Stimulated activated naive CD8-positive, alpha-beta T cell treated with anti-CD3 and anti-CD28 coated beads, Interleukin-15, amount 100 ng/mL, for 72 hours (primary cell): ENCODE measurements around the gene FAM222B.
"Not testable (repeated sequence)": the region's sequence is repeated elsewhere in the genome, so short reads cannot be mapped to it uniquely, and the experiment has no call there.

ENCODE experiments used
- ATAC-seq: fragments of 150-1000 bp; cut with Tn5 transposase; 2 replicates; pipeline ENCODE4 v1.10.0; 2021; ENCODE audit warnings: mild to moderate bottlenecking, moderate library complexity
- DNase-seq, 2 donors: peaks; one replicate each; pipeline ENCODE4 v3.0.0; 2021 to 2022
- H3K27ac Mint-ChIP-seq, 2 donors: one replicate each; pipeline ENCODE4 v1.8.0; 2022; ENCODE audit warnings: mild to moderate bottlenecking in 2 of 2, mixed read lengths in 2 of 2, moderate library complexity in 2 of 2
- H3K27me3 Mint-ChIP-seq: one replicate; pipeline ENCODE4 v1.8.0; 2022; ENCODE audit warnings: mixed read lengths
- H3K4me1 Mint-ChIP-seq: one replicate; pipeline ENCODE4 v1.8.0; 2022; ENCODE audit warnings: mild to moderate bottlenecking, mixed read lengths
- H3K4me3 Mint-ChIP-seq, 2 donors: one replicate each; pipeline ENCODE4 v1.8.0; 2022; ENCODE audit warnings: mild to moderate bottlenecking in 2 of 2, mixed read lengths in 2 of 2, moderate library complexity in 1 of 2
- H3K9me3 Mint-ChIP-seq, 2 donors: one replicate each; pipeline ENCODE4 v1.8.0; 2022; ENCODE audit warnings: mixed read lengths in 2 of 2

Gene FAM222B

DNA sequence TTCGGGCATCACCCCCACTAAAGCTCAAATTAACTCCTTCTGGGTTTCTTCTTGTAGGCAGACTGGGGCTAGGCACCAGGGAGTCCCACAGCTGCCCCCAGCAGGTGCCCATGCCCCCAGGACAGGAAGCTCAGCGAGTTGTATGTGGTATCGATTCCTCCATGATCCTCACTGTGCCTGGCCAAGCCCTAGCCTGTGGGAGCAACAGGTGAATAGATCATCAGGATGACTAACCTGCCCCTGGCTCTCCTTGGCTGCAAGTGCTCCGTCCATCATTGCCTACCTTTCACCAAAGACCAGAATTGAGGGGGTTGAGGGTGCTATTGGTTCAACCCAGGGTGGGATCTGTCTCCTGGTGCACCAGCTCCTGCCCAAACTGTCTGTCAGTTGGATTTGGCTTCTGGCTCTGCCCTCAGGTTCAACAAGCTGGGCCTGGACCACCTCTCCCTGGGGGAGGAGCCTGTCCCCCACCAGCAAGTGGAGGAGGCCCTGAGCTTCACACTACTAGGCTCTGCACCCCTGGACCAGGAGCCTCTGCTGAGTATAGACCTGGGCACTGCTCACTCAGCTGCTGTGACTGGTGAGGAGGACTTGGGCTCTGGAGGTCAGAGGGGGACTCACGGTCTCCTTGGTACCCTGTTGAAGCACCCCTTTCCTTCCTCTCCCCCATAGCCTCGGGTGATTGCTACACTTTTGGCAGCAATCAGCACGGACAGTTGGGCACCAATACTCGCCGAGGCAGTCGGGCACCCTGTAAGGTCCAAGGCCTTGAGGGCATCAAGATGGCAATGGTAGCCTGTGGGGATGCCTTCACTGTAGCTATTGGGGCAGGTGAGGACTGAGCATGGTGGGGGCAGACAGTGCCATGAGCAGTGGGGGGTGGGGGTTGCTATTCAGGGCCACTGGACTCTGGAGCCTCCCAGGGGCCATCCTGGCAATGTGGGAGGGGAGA lies 101.9 kb downstream of the FAM222B start:
- ATAC-seq (no peak), DNase-seq (no peak)
- peaks cover 0 to 6% of the 10 kb centered on the region in 2 donors for H3K9me3 Mint-ChIP-seq
- H3K27ac Mint-ChIP-seq, result no peak overlapping the region
- H3K27me3 Mint-ChIP-seq, result no peaks in the 10 kb centered on the region
- H3K4me1 Mint-ChIP-seq, result peaks cover 70% of the 10 kb centered on the region
- H3K4me3 Mint-ChIP-seq, result peak overlapping the region in 1 of 2 donors; percentile 89

DNA sequence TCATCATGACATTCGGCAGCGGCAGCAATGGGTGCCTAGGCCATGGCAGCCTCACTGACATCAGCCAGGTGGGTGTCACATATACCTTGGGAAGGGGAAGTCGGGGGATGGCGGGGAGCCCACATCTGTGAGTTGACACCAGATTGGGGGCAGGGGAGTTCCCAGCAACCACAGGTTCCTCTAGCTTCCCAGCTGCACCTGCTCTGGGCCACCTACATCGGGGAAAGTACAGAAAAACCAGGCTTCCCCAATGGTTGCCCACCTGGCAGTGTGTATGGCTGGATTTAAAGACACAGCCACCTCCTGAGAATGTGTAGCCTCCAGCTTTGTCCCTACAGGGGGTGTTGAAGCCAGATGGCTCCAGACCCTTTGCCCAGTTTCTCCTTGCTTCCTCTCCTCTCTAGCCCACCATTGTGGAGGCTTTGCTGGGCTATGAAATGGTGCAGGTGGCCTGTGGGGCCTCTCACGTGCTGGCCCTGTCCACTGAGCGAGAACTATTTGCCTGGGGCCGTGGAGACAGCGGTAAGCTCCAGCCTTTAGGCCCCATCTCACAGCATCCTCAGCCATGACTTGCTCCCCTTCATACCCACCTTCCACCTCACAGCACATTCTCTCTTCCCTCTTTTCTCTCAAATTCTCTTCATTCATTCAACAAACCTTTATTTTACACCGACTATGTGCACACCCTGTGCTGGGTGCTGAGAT lies 103.8 kb downstream of the FAM222B start:
- Mint-ChIP-seq H3K4me3 (peak overlapping the region; percentile 82 to 83), H3K9me3 (peaks cover 0 to 6% of the 10 kb centered on the region in 2 donors), H3K27me3 (no peaks in the 10 kb centered on the region), H3K27ac (peak overlapping the region; percentile 27 to 94), H3K4me1 (peaks cover 88% of the 10 kb centered on the region)
- peak; percentile 77 for ATAC-seq
- peak in 1 of 2 donors; percentile 68 for DNase-seq

DNA sequence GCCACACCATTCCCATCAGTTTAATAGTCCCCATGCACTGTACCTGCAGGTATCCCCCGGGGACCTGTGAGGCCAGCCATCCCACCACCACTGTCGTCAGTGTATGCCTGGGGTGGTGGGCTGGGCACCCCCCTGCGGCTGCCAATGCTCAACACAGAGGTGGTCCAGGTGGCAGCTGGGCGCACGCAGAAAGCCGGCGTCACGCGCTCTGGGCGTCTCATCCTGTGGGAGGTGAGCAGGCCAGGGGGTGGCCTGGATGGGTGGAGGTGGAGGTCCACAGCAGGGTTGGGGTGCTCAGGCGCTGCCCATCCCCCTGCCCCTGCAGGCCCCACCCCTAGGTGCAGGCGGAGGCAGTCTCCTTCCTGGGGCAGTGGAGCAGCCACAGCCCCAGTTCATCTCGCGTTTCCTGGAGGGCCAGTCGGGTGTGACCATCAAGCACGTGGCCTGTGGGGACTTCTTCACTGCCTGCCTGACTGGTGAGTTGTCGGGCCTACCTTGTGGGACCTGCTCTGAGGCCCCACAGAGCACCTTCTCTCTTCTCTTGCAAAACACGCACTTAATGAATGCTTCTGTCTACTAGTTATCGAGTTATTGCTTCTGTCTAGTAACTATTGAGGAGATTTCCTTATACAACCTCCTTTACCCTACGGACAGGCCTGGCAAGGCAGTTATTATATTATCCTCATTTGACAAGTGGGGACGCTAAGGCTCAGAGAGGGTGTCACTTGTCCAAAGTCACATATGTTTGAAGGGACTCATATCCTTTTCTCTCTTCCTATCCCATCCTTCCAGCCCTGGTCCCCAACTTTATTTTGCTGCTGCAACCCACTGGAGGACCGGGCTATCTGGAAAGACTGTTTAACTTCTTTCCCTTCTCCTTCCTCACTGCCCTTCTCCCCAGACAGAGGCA lies 104.6 kb downstream of the FAM222B start:
- Mint-ChIP-seq H3K4me3 (peak overlapping the region; percentile 82 to 83), H3K27ac (peak overlapping the region; percentile 27 to 94), H3K4me1 (peaks cover 94% of the 10 kb centered on the region), H3K9me3 (peaks cover 0 to 6% of the 10 kb centered on the region in 2 donors), H3K27me3 (no peaks in the 10 kb centered on the region)
- peak; percentile 40 for ATAC-seq
- DNase-seq, result no peak

DNA sequence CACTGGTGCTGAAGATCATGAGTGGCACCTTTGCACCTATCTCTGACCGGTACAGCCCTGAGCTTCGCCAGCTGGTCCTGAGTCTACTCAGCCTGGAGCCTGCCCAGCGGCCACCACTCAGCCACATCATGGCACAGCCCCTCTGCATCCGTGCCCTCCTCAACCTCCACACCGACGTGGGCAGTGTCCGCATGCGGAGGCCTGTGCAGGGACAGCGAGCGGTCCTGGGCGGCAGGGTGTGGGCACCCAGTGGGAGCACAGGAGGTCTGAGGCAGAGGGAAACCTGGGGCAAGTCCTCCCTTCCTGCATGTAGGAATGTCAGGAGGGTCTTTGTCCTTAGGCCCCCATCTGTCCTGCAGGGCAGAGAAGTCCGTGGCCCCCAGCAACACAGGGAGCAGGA lies 105.3 kb downstream of the FAM222B start:
- Mint-ChIP-seq H3K4me1 (peaks cover 92% of the 10 kb centered on the region), H3K9me3 (peaks cover 0 to 6% of the 10 kb centered on the region in 2 donors), H3K4me3 (peak overlapping the region in 1 of 2 donors; percentile 82), H3K27me3 (no peaks in the 10 kb centered on the region), H3K27ac (no peak overlapping the region)
- ATAC-seq, result no peak
- DNase-seq, result no peak

DNA sequence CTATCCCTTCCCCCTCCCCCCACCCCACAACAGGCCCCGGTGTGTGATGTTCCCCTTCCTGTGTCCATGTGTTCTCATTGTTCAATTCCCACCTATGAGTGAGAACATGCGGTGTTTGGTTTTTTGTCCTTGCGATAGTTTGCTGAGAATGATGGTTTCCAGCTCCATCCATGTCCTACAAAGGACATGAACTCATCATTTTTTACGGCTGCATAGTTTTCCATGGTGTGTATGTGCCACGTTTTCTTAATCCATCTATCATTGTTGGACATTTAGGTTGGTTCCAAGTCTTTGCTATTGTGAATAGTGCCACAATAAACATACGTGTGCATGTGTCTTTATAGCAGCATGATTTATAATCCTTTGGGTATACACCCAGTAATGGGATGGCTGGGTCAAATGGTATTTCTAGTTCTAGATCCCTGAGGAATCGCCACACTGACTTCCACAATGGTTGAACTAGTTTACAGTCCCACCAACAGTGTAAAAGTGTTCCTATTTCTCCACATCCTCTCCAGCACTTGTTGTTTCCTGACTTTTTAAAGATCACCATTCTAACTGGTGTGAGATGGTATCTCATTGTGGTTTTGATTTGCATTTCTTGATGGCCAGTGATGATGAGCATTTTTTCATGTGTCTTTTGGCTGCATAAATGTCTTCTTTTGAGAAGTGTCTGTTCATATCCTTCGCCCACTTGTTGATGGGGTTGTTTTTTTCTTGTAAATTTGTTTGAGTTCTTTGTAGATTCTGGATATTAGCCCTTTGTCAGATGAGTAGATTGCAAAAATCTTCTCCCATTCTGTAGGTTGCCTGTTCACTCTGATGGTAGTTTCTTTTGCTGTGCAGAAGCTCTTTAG lies 106.4 kb downstream of the FAM222B start:
- not testable (repeated sequence) for H3K27ac Mint-ChIP-seq, H3K27me3 Mint-ChIP-seq, ATAC-seq, DNase-seq, H3K4me3 Mint-ChIP-seq, H3K9me3 Mint-ChIP-seq
- peaks cover 84% of the 10 kb centered on the region for H3K4me1 Mint-ChIP-seq

DNA sequence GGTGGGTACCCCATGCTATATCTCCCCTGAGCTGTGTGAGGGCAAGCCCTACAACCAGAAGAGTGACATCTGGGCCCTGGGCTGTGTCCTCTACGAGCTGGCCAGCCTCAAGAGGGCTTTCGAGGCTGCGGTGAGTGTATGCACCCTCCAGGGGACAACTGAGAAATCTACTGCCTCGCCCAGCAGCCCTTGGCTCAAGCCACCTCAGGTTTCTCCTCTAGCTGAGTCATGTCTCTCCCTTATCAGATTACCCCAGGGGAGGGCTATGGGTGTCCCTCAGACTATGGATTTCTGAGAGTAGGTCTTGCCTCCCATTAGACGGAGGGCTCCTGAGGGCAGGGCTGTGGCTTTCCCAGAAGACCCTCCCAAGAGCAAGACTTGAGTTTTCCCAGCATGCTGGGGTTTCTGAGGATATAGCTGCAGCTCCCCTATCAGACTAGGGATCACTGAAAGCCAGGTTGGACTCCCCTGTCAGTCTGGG lies 107.3 kb downstream of the FAM222B start:
- DNase-seq (no peak), ATAC-seq (no peak)
- H3K9me3 Mint-ChIP-seq, result peaks cover 0 to 6% of the 10 kb centered on the region in 2 donors
- H3K27me3 Mint-ChIP-seq, result no peaks in the 10 kb centered on the region
- peak overlapping the region in 1 of 2 donors; percentile 15 for H3K4me3 Mint-ChIP-seq
- peaks cover 76% of the 10 kb centered on the region for H3K4me1 Mint-ChIP-seq
- H3K27ac Mint-ChIP-seq, result no peak overlapping the region

DNA sequence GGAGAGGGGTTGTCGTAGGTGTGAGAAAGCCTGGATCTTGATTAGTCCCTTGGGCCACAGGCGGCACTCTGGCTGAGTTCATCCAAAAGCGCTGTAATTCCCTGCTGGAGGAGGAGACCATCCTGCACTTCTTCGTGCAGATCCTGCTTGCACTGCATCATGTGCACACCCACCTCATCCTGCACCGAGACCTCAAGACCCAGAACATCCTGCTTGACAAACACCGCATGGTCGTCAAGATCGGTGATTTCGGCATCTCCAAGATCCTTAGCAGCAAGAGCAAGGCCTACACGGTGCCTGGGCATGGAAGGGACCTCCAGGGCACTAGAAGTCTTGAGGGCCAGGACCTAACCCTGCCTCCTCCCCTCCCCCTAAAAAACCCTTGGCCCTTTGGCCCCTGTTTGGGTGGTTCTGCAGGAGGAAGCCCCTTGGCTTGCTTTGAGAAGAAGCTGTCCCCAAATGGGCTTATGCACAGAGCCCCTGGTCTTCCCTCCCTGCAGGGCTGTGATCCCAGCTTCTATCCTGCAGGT lies 107.8 kb downstream of the FAM222B start:
- ATAC-seq, result no peak

DNA sequence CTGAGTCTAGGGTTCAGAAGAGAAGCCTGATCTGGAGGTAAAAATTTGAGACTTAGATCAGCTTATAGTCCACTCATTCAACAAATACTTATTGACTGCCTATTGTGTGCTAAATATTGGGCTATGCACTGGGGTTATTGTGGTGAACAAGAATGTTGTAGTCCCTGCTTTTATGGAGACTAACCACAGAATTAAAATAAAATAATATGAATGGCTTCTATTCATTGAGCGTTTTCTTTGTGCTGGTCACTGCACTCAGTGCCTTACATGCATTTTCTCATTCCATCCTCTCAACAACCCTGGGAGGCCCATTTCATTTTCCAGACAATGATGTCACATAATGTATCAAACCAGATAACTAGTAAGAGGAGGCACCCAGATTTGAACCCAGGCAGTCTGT lies 109.2 kb downstream of the FAM222B start:
- DNase-seq (no peak), ATAC-seq (no peak)
- Mint-ChIP-seq H3K9me3 (peaks cover 0 to 6% of the 10 kb centered on the region in 2 donors), H3K27me3 (no peaks in the 10 kb centered on the region), H3K4me1 (peaks cover 71% of the 10 kb centered on the region), H3K27ac (no peak overlapping the region), H3K4me3 (no peak overlapping the region)

More for the DNA sequence above, 107.8 kb downstream of the FAM222B start:
- DNase-seq, result no peak
- Mint-ChIP-seq H3K9me3 (peaks cover 0 to 6% of the 10 kb centered on the region in 2 donors), H3K4me3 (peak overlapping the region in 1 of 2 donors; percentile 15), H3K27ac (no peak overlapping the region), H3K4me1 (peaks cover 73% of the 10 kb centered on the region), H3K27me3 (no peaks in the 10 kb centered on the region)

DNA sequence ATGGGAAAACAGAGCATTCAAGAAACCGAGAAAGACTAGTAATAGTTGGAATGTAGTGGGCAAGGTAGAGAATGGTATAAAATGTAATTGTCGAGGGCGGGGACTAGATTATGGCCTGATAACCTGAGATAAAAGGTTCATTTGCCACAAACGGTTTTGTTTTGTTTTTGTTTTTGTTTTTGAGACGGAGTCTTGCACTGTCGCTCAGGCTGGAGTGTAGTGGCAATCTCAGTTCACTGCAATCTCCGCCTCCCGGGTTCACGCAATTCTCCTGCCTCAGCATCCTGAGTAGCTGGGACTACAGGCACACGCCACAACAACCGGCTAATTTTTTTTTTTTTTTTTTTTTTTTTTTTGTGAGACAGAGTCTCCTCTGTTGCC lies 112.7 kb downstream of the FAM222B start:
- ATAC-seq (no peak), DNase-seq (no peak)
- Mint-ChIP-seq H3K27ac (no peak overlapping the region), H3K27me3 (no peaks in the 10 kb centered on the region), H3K4me1 (peaks cover 66% of the 10 kb centered on the region), H3K9me3 (no peaks in the 10 kb centered on the region), H3K4me3 (peak overlapping the region in 1 of 2 donors; percentile 49)

DNA sequence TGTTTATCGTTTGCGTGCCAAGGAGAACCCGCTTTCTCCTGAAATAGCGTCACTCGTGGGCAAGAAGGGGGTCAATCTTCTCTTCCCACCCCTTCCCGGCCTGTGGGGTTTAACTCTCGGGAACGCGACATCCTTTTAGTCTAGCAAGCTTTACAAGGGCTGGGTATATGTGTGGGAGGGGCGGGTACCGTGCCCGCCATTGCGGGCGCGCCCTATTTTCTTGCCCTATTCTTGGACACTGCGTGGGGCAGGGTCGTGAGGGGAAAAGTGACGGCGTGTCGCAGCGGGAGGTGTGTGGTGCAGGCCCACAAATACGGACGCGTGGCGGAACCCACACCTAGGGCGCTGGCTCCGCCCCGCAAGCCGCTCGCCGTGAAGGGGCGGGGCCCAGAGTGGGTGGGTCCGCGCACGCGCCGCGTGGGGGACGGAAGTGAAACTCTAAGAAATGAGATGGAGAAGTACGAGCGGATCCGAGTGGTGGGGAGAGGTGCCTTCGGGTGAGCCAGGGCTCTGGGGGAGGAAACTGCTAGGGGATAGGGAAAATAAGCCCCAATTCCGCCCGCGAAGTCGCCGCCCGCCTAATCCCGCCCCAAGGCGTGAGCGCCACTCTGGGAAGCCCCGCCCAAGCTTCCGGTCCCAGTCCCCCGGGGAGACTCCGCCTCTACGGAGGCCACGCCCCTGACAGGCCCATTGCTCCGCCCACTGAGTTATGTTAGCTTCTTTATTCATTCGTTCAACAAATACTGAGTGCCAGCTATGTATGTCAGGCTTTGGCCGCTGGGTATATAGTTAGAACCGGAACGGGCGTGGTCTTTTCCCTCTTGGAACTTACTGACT lies 114.0 kb downstream of the FAM222B start, which contains the start of gene NEK8:
NEK8 (plus strand) TSS at position 425 of the 837 bp plus-strand sequence; CDS start at position 451, 26 bp downstream.
- H3K27ac Mint-ChIP-seq, result peak within 1 kb of the TSS; percentile 99 to 100
- no peaks in the 10 kb centered on the region for H3K9me3 Mint-ChIP-seq
- H3K4me1 Mint-ChIP-seq, result peaks cover 66% of the 10 kb centered on the region
- peak within 1 kb of the TSS; percentile 98 to 100 for H3K4me3 Mint-ChIP-seq
- H3K27me3 Mint-ChIP-seq, result no peaks in the 10 kb centered on the region
- DNase-seq (peak; percentile 97 to 99), ATAC-seq (peak; percentile 55)

DNA sequence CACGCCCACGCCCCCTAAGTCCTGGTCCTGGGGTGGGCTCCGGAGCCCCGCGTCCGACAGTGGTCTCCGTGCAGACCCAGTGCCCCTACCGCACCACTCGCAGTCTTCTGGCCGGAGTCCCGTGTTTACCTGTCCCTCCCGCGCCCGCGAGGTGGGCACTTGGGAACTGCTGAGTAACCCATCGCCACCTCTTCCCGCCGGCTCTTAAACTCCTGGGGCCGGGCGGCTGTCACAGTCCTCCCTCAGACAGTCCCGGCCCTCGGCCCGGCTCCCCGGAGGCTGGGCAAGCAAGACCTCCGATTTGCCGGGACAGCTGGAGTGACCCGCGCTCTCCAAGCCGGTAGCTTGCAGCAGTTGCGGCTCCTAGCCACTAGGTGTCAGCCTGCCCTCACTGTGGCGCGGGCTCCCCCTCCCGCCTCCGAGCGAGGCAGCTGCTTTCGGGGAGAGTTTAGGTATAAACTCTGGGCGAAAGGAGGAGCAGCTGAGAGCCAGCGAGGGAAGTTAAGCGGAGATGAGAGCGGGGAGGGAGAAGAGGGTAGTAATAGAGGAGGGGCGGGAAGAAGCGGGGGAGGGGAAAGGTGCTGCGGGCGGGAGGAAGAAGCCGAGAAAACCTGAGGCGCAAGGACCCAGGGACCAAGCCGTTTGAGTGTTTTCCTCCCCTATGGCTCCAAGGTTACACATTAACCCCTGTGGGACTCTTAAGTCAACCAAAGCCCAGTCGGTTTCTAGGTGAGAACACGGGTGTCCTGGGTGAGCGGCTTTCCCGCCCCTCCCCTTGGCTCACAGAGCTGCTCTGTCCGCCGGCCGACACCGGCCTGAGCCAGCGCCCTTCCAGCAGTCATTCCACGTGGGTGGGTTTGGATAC lies 115.7 kb downstream of the FAM222B start:
- H3K4me3 Mint-ChIP-seq, result peak overlapping the region; percentile 98 to 100
- DNase-seq (peak; percentile 96 to 97), ATAC-seq (peak; percentile 50)
- peak overlapping the region; percentile 99 to 100 for H3K27ac Mint-ChIP-seq
- peaks cover 68% of the 10 kb centered on the region for H3K4me1 Mint-ChIP-seq
- H3K27me3 Mint-ChIP-seq, result no peaks in the 10 kb centered on the region
- H3K9me3 Mint-ChIP-seq, result no peaks in the 10 kb centered on the region

DNA sequence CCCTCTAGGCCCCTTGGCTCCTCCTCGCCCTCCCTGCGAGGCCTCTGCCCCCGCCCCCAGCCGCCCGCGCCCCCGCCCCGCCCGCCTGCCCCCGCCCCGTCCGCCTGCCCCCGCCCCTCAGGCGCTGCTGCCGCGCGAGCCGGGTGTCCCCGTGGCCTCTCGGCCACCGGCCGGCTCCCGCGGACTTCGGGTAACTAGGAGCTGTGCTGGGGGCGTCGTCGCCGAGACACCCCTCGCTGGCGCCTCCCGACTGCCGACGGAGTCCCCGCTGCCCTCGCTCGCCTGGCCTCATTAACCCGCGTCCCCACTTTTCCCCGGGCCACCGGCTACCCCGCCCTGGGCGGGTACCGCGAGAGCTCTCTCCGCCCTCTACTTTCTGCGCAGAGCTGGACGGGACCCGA lies 116.4 kb downstream of the FAM222B start, which contains the start of gene TLCD1:
TLCD1 (minus strand) TSS at position 8 of the 401 bp plus-strand sequence. CDS start 136 bp downstream, outside the sequence.
- Mint-ChIP-seq H3K9me3 (no peaks in the 10 kb centered on the region), H3K4me3 (peak within 1 kb of the TSS; percentile 98 to 100), H3K27me3 (no peaks in the 10 kb centered on the region), H3K4me1 (peaks cover 74% of the 10 kb centered on the region), H3K27ac (peak within 1 kb of the TSS; percentile 99 to 100)
- DNase-seq, result peak; percentile 87 to 90
- peak; percentile 58 for ATAC-seq
